IPS DF 6.9 (cell line): ENCODE data around the gene ALDOB.
A peak's percentile ranks its signal among the peaks of the same experiment; 100 is the strongest.

Source experiments
- DNase-seq: peaks from one replicate; pipeline ENCODE4 v3.0.0-alpha.2; 2013; ENCODE audit warnings: low read depth, low spot score
- H3K27ac ChIP-seq: one replicate; pipeline ENCODE4 v1.5.1; 2013; ENCODE audit warnings: low read length, control low read depth
- H3K27me3 ChIP-seq: 2 replicates; pipeline ENCODE4 v1.6.1; 2013; ENCODE audit warnings: mild to moderate bottlenecking, low read length; ENCODE audit not compliant: control insufficient read depth, insufficient read depth
- H3K36me3 ChIP-seq: 2 replicates; pipeline ENCODE4 v1.6.1; 2013; ENCODE audit warnings: low read length; ENCODE audit not compliant: control insufficient read depth, insufficient read depth
- H3K4me1 ChIP-seq: 2 replicates; pipeline ENCODE4 v1.6.1; 2013; ENCODE audit warnings: low read length; ENCODE audit not compliant: control insufficient read depth, insufficient read depth
- H3K4me3 ChIP-seq: 2 replicates; pipeline ENCODE4 v1.5.1; 2013; ENCODE audit warnings: mild to moderate bottlenecking, low read length
- H3K9me3 ChIP-seq: 2 replicates; pipeline ENCODE4 v1.6.1; 2013; ENCODE audit warnings: low read length, inconsistent platforms; ENCODE audit not compliant: control insufficient read depth, insufficient read depth
- WGBS: extraction: QIAGEN DNeasy Blood & Tissue Kit; methylation state at CpG from one replicate; pipeline ENCODE4 v1.1.7; 2013; ENCODE audit warnings: mixed read lengths, missing lambda C conversion rate; ENCODE audit not compliant: insufficient read length, insufficient coverage; 5-methylcytosine and 5-hydroxymethylcytosine counted together

Gene ALDOB

GRCh38 chr9:101458963-101459631 lies 23.5 kb upstream of the ALDOB start:
- WGBS, result no CpG with 5 or more reads among the region's 9 CpGs
- H3K27me3 ChIP-seq, result no peaks in the 10 kb centered on the region
- DNase-seq, result peak; percentile 67
- no peaks in the 10 kb centered on the region for H3K36me3 ChIP-seq
- no peaks in the 10 kb centered on the region for H3K9me3 ChIP-seq
- H3K4me3 ChIP-seq, result no peak overlapping the region
- H3K4me1 ChIP-seq, result no peaks in the 10 kb centered on the region
- H3K27ac ChIP-seq, result no peak overlapping the region

GRCh38 chr9:101457003-101457402 lies 21.4 kb upstream of the ALDOB start:
- no peaks in the 10 kb centered on the region for H3K4me1 ChIP-seq
- no peaks in the 10 kb centered on the region for H3K36me3 ChIP-seq
- H3K9me3 ChIP-seq, result no peaks in the 10 kb centered on the region
- H3K4me3 ChIP-seq, result no peak overlapping the region
- no peak for DNase-seq
- H3K27me3 ChIP-seq, result no peaks in the 10 kb centered on the region
- H3K27ac ChIP-seq, result no peak overlapping the region
- no CpG with 5 or more reads among the region's 3 CpGs for WGBS

GRCh38 chr9:101455656-101456240 lies 20.2 kb upstream of the ALDOB start:
- no peaks in the 10 kb centered on the region for H3K9me3 ChIP-seq
- DNase-seq, result no peak
- H3K36me3 ChIP-seq, result no peaks in the 10 kb centered on the region
- no peaks in the 10 kb centered on the region for H3K27me3 ChIP-seq
- no peak overlapping the region for H3K4me3 ChIP-seq
- H3K4me1 ChIP-seq, result no peaks in the 10 kb centered on the region
- H3K27ac ChIP-seq, result no peak overlapping the region
- WGBS, result no CpG with 5 or more reads among the region's 2 CpGs

- H3K36me3 ChIP-seq, result no peaks in the 10 kb centered on the region
- H3K9me3 ChIP-seq, result no peaks in the 10 kb centered on the region
- H3K27me3 ChIP-seq, result no peaks in the 10 kb centered on the region
- no peak overlapping the region for H3K4me3 ChIP-seq
- no peak for DNase-seq
- H3K4me1 ChIP-seq, result no peaks in the 10 kb centered on the region
- H3K27ac ChIP-seq, result no peak overlapping the region
- WGBS, result no CpG with 5 or more reads among the region's 4 CpGs
Observed at GRCh38 chr9:101453776-101454570, 18.4 kb upstream of the ALDOB start.

- Histone ChIP-seq H3K9me3 (no peaks in the 10 kb centered on the region), H3K27ac (no peak overlapping the region), H3K27me3 (no peaks in the 10 kb centered on the region), H3K4me3 (no peak overlapping the region), H3K4me1 (no peaks in the 10 kb centered on the region), H3K36me3 (no peaks in the 10 kb centered on the region)
- WGBS, result no CpG with 5 or more reads among the region's 4 CpGs
- DNase-seq, result no peak
Observed at GRCh38 chr9:101451498-101451897, 15.9 kb upstream of the ALDOB start.

GRCh38 chr9:101450931-101451330 lies 15.4 kb upstream of the ALDOB start:
- Histone ChIP-seq H3K27ac (no peak overlapping the region), H3K4me3 (no peak overlapping the region), H3K36me3 (no peaks in the 10 kb centered on the region), H3K4me1 (no peaks in the 10 kb centered on the region), H3K27me3 (no peaks in the 10 kb centered on the region), H3K9me3 (no peaks in the 10 kb centered on the region)
- no peak for DNase-seq
- WGBS, result 100% methylated on average over 2 of the region's 4 CpGs

- H3K9me3 ChIP-seq, result no peaks in the 10 kb centered on the region
Observed at GRCh38 chr9:101449071-101449721, 13.6 kb upstream of the ALDOB start.

GRCh38 chr9:101448680-101449070 lies 13.1 kb upstream of the ALDOB start:
- Histone ChIP-seq H3K4me1 (no peaks in the 10 kb centered on the region), H3K27me3 (no peaks in the 10 kb centered on the region), H3K4me3 (no peak overlapping the region), H3K36me3 (no peaks in the 10 kb centered on the region), H3K9me3 (no peaks in the 10 kb centered on the region), H3K27ac (no peak overlapping the region)
- no peak for DNase-seq
- WGBS, result no CpG with 5 or more reads among the region's 4 CpGs

More at GRCh38 chr9:101449071-101449721, 13.6 kb upstream of the ALDOB start:
- no CpG with 5 or more reads among the region's 40 CpGs for WGBS
- Histone ChIP-seq H3K36me3 (no peaks in the 10 kb centered on the region), H3K27ac (no peak overlapping the region), H3K27me3 (no peaks in the 10 kb centered on the region), H3K4me3 (peak overlapping the region; percentile 96), H3K4me1 (no peaks in the 10 kb centered on the region)
- DNase-seq, result peak; percentile 45

GRCh38 chr9:101446732-101447131 lies 11.2 kb upstream of the ALDOB start:
- DNase-seq, result no peak
- Histone ChIP-seq H3K27me3 (no peaks in the 10 kb centered on the region), H3K27ac (no peak overlapping the region), H3K4me1 (no peaks in the 10 kb centered on the region), H3K9me3 (no peaks in the 10 kb centered on the region), H3K4me3 (no peak overlapping the region), H3K36me3 (no peaks in the 10 kb centered on the region)

GRCh38 chr9:101445353-101446029 lies 9.9 kb upstream of the ALDOB start:
- no peak overlapping the region for H3K27ac ChIP-seq
- H3K9me3 ChIP-seq, result no peaks in the 10 kb centered on the region
- no peak for DNase-seq
- WGBS, result 100% methylated on average over 3 of the region's 5 CpGs
- H3K36me3 ChIP-seq, result no peaks in the 10 kb centered on the region
- H3K4me1 ChIP-seq, result no peaks in the 10 kb centered on the region
- no peaks in the 10 kb centered on the region for H3K27me3 ChIP-seq
- H3K4me3 ChIP-seq, result no peak overlapping the region
